ENCODE measurements around the gene LRRC8C. TPM values are rescaled to one million over a fixed set of nuclear protein-coding genes. Genes with fewer than 3 reads are reported as not detected.

LRRC8C gene
- total and polyA plus RNA-seq, 4 donors, result 0.63 to 3.5 (median 1.5) TPM

- H3K27me3 ChIP-seq (ENCODE audit: control insufficient read depth in 4 of 4, insufficient read depth in 4 of 4, low read length in 3 of 4), result no peaks in the 10 kb centered on the region
- 63% methylated on average over 3 of the region's 3 CpGs for WGBS
- no peak overlapping the region for H3K9ac ChIP-seq (ENCODE audit: low read depth in 1 of 2, low read length in 2 of 2)
- no peak for DNase-seq (ENCODE audit: low spot score)
- H3K4me3 ChIP-seq (ENCODE audit: low read depth in 1 of 3, low read length in 3 of 3), result no peak overlapping the region
- H3K36me3 ChIP-seq (ENCODE audit: control insufficient read depth in 4 of 4, insufficient read depth in 3 of 4, low read depth in 1 of 4, low read length in 3 of 4), result no peaks in the 10 kb centered on the region
- TF ChIP-seq, protein P1, sequence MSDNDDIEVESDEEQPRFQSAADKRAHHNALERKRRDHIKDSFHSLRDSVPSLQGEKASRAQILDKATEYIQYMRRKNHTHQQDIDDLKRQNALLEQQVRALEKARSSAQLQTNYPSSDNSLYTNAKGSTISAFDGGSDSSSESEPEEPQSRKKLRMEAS (IDR thresholded peaks at IDR 0.05), result no peak
- TF ChIP-seq SP1 (IDR thresholded peaks at IDR 0.05) (no peak), RAD21 (IDR thresholded peaks at IDR 0.05) (peak in 1 of 2 donors; percentile 30), GABPA (IDR thresholded peaks at IDR 0.05 in 1 of 2, conservative IDR thresholded peaks at IDR 0.05 in 1 of 2) (no peak)
- H3K4me1 ChIP-seq (ENCODE audit: control insufficient read depth in 4 of 4, insufficient read depth in 4 of 4, low read length in 3 of 4), result no peaks in the 10 kb centered on the region
- H3K27ac ChIP-seq (ENCODE audit: low read depth in 1 of 2, low read length in 2 of 2), result no peak overlapping the region
- H3K9me3 ChIP-seq (ENCODE audit: control insufficient read depth in 4 of 4, low read length in 3 of 4), result no peaks in the 10 kb centered on the region
Observed at GRCh38 chr1:89622895-89623294, 10.0 kb upstream of the LRRC8C start.

DNA sequence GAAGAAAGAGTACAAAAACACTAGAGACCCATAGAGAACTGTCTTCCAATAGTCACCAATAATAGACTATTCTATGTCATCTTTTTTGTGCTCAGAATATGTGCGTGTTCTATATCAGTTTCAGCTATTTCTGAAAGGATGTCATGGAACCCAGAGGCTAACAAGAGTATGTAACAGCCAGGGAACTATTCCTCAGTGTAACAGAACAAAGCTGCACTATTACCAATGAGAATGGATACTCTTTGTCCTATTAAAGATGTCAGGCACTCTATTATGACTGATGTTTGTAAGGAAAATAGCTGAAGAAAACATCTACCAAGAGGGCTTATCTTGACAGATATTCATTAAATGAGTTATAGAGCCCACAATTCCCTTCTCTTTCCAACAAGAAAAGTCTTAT, 8.6 kb upstream of the LRRC8C start:
- TF ChIP-seq, protein P2, sequence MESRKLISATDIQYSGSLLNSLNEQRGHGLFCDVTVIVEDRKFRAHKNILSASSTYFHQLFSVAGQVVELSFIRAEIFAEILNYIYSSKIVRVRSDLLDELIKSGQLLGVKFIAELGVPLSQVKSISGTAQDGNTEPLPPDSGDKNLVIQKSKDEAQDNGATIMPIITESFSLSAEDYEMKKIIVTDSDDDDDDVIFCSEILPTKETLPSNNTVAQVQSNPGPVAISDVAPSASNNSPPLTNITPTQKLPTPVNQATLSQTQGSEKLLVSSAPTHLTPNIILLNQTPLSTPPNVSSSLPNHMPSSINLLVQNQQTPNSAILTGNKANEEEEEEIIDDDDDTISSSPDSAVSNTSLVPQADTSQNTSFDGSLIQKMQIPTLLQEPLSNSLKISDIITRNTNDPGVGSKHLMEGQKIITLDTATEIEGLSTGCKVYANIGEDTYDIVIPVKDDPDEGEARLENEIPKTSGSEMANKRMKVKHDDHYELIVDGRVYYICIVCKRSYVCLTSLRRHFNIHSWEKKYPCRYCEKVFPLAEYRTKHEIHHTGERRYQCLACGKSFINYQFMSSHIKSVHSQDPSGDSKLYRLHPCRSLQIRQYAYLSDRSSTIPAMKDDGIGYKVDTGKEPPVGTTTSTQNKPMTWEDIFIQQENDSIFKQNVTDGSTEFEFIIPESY (IDR thresholded peaks at IDR 0.05), result no peak
- TF ChIP-seq FOXA1 (IDR thresholded peaks at IDR 0.05) (no peak), HNF4G (IDR thresholded peaks at IDR 0.05) (no peak), FOXA2 (IDR thresholded peaks at IDR 0.05) (no peak), YY1 (IDR thresholded peaks at IDR 0.05) (no peak), NR2F2 (IDR thresholded peaks at IDR 0.05) (no peak), HNF4A (conservative IDR thresholded peaks at IDR 0.05) (no peak), TAF1 (conservative IDR thresholded peaks at IDR 0.05) (no peak)

DNA sequence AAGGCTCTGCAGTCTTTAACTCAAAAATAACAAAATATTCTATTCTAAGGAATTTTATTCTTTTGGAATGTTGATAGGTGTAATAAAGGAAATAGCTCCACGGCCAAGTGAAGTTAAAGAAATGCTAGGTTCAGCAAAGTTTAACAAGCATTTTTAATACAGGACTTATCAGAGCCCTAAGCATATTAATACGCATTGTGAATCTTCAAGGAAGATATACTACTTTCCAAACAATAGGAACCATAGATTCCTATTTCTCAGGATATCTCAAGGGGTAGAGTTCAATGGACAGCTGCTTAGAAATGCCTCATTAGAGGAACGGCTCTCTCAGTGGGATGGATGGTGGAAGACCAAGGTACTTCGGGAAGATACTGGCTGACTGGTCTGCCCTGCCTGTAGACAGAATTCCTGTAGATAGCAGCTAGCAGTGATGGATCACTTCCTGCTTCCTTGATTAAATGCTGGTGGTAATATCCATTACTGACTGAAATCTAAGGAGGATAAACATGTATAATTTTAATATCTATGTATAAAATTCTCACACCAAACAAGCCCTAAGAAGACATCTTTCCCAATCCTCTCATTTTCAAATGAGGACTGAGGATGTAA, 8.1 kb upstream of the LRRC8C start:
- 76% methylated on average over 4 of the region's 4 CpGs for WGBS
- Histone ChIP-seq H3K27ac (ENCODE audit: low read depth in 1 of 2, low read length in 2 of 2) (no peak overlapping the region), H3K4me1 (ENCODE audit: control insufficient read depth in 4 of 4, insufficient read depth in 4 of 4, low read length in 3 of 4) (no peaks in the 10 kb centered on the region), H3K4me3 (ENCODE audit: low read depth in 1 of 3, low read length in 3 of 3) (no peak overlapping the region), H3K9ac (ENCODE audit: low read depth in 1 of 2, low read length in 2 of 2) (no peak overlapping the region), H3K9me3 (ENCODE audit: control insufficient read depth in 4 of 4, low read length in 3 of 4) (no peaks in the 10 kb centered on the region), H3K36me3 (ENCODE audit: control insufficient read depth in 4 of 4, insufficient read depth in 3 of 4, low read depth in 1 of 4, low read length in 3 of 4) (no peaks in the 10 kb centered on the region), H3K27me3 (ENCODE audit: control insufficient read depth in 4 of 4, insufficient read depth in 4 of 4, low read length in 3 of 4) (no peaks in the 10 kb centered on the region)
- no peak for DNase-seq (ENCODE audit: low spot score)
- TF ChIP-seq FOXA2 (IDR thresholded peaks at IDR 0.05) (no peak), RXRA (IDR thresholded peaks at IDR 0.05) (no peak), NR2F2 (IDR thresholded peaks at IDR 0.05) (no peak), YY1 (IDR thresholded peaks at IDR 0.05) (no peak), SP1 (IDR thresholded peaks at IDR 0.05) (no peak), FOXA1 (IDR thresholded peaks at IDR 0.05) (no peak), JUND (IDR thresholded peaks at IDR 0.05) (no peak), GABPA (IDR thresholded peaks at IDR 0.05 in 1 of 2, conservative IDR thresholded peaks at IDR 0.05 in 1 of 2) (no peak)
- TF ChIP-seq, protein P2 (IDR thresholded peaks at IDR 0.05), result no peak

More for the DNA sequence above, 8.6 kb upstream of the LRRC8C start:
- Histone ChIP-seq H3K4me1 (ENCODE audit: control insufficient read depth in 4 of 4, insufficient read depth in 4 of 4, low read length in 3 of 4) (no peaks in the 10 kb centered on the region), H3K27ac (ENCODE audit: low read depth in 1 of 2, low read length in 2 of 2) (no peak overlapping the region), H3K9ac (ENCODE audit: low read depth in 1 of 2, low read length in 2 of 2) (no peak overlapping the region), H3K36me3 (ENCODE audit: control insufficient read depth in 4 of 4, insufficient read depth in 3 of 4, low read depth in 1 of 4, low read length in 3 of 4) (no peaks in the 10 kb centered on the region), H3K9me3 (ENCODE audit: control insufficient read depth in 4 of 4, low read length in 3 of 4) (no peaks in the 10 kb centered on the region), H3K4me3 (ENCODE audit: low read depth in 1 of 3, low read length in 3 of 3) (no peak overlapping the region), H3K27me3 (ENCODE audit: control insufficient read depth in 4 of 4, insufficient read depth in 4 of 4, low read length in 3 of 4) (no peaks in the 10 kb centered on the region)
- no peak for DNase-seq (ENCODE audit: low spot score)
- WGBS, result 77% methylated on average over 1 of the region's 1 CpG

Data from liver (tissue), 9 donors.